GDM1 (cell line): ENCODE results near the gene PRRC2B.
A peak's percentile ranks its signal among the peaks of the same experiment; 100 is the strongest.
"Not testable (repeated sequence)": the region's sequence is repeated elsewhere in the genome, so short reads cannot be mapped to it uniquely, and the experiment has no call there.

ENCODE experiments used
- DNase-seq: peaks from one replicate; lab custom pipeline; 2025; lab: John Stamatoyannopoulos, UW

The PRRC2B gene

GRCh38 chr9:131387394-131387793, 6.5 kb upstream of the PRRC2B start:
- DNase-seq: no peak

- DNase-seq: no peak
Measured at GRCh38 chr9:131391020-131391419, 2.9 kb upstream of the PRRC2B start.

GRCh38 chr9:131391504-131391903, 2.4 kb upstream of the PRRC2B start:
- no peak for DNase-seq

GRCh38 chr9:131394464-131395156, 724 bp downstream of the PRRC2B start:
- no peak for DNase-seq

- DNase-seq: no peak
Measured at GRCh38 chr9:131395157-131396098, 1.5 kb downstream of the PRRC2B start.

GRCh38 chr9:131396099-131396479, 2.2 kb downstream of the PRRC2B start:
- not testable (repeated sequence) for DNase-seq

- no peak for DNase-seq
Measured at GRCh38 chr9:131396626-131397025, 2.7 kb downstream of the PRRC2B start.

- DNase-seq: no peak
Measured at GRCh38 chr9:131397100-131397790, 3.4 kb downstream of the PRRC2B start.

- DNase-seq: peak; percentile 54
Measured at GRCh38 chr9:131398204-131398603, 4.3 kb downstream of the PRRC2B start.

GRCh38 chr9:131399972-131400371, 6.1 kb downstream of the PRRC2B start:
- DNase-seq: no peak

GRCh38 chr9:131400627-131401026, 6.7 kb downstream of the PRRC2B start:
- DNase-seq: no peak

- DNase-seq: no peak
Measured at GRCh38 chr9:131402073-131402472, 8.2 kb downstream of the PRRC2B start.

- no peak for DNase-seq
Measured at GRCh38 chr9:131402738-131403492, 9.0 kb downstream of the PRRC2B start.

GRCh38 chr9:131403493-131403773, 9.5 kb downstream of the PRRC2B start:
- no peak for DNase-seq

GRCh38 chr9:131404581-131404980, 10.7 kb downstream of the PRRC2B start:
- DNase-seq: no peak

GRCh38 chr9:131404987-131405386, 11.1 kb downstream of the PRRC2B start:
- no peak for DNase-seq

- DNase-seq: no peak
Measured at GRCh38 chr9:131405428-131405827, 11.5 kb downstream of the PRRC2B start.

GRCh38 chr9:131405858-131406537, 12.1 kb downstream of the PRRC2B start:
- no peak for DNase-seq

- no peak for DNase-seq
Measured at GRCh38 chr9:131406563-131407436, 12.9 kb downstream of the PRRC2B start.

- no peak for DNase-seq
Measured at GRCh38 chr9:131407717-131408195, 13.9 kb downstream of the PRRC2B start.
